Activated CD4-positive, alpha-beta T cell treated with anti-CD3 and anti-CD28 coated beads, Interleukin-2, amount 10 ng/mL, durations not matched to agents 24 days and 14 days (primary cell): ENCODE results near the gene KMT2B. TPM values are rescaled to one million over a fixed set of nuclear protein-coding genes. Genes with fewer than 3 reads are reported as not detected.
A peak's percentile ranks its signal among the peaks of the same experiment; 100 is the strongest.
"Not testable (repeated sequence)": the region's sequence is repeated elsewhere in the genome, so short reads cannot be mapped to it uniquely, and the experiment has no call there.

Experiments
- DNase-seq: peaks from one replicate; pipeline ENCODE4 v3.0.0; 2022
- H3K27ac Mint-ChIP-seq: one replicate; pipeline ENCODE4 v1.8.0; 2022; ENCODE audit warnings: mild to moderate bottlenecking, mixed read lengths
- H3K27me3 Mint-ChIP-seq: one replicate; pipeline ENCODE4 v1.8.0; 2022; ENCODE audit warnings: mixed read lengths
- H3K36me3 Mint-ChIP-seq: one replicate; pipeline ENCODE4 v1.8.0; 2022; ENCODE audit warnings: low read depth, mild to moderate bottlenecking, mixed read lengths
- H3K4me1 Mint-ChIP-seq: one replicate; pipeline ENCODE4 v1.8.0; 2021; ENCODE audit warnings: mixed read lengths
- H3K4me3 Mint-ChIP-seq: one replicate; pipeline ENCODE4 v1.8.0; 2022; ENCODE audit warnings: mild to moderate bottlenecking, moderate library complexity, mixed read lengths
- H3K9me3 Mint-ChIP-seq: one replicate; pipeline ENCODE4 v1.8.0; 2021; ENCODE audit warnings: mixed read lengths
- intact Hi-C: fragments of 100-400 bp; cut with micrococcal nuclease; formaldehyde crosslinking; loops from one replicate; pipeline ENCODE4 v1.15.1; 2023
- total RNA-seq: library from RNA; stranded (reverse); gene quantifications from 2 replicates; pipeline ENCODE4 v1.2.3, GENCODE V29; 2022

Gene KMT2B
- 60.0 and 64.5 TPM in 2 replicates for total RNA-seq

GRCh38 chr19:35717665-35718344 is at the start of gene KMT2B:
TSS of gene KMT2B (plus strand) at chr19:35718003. CDS start at chr19:35718019, 16 bp downstream.
- peak within 1 kb of the TSS; percentile 93 for H3K27ac Mint-ChIP-seq
- DNase-seq = no peak
- intact Hi-C loops = loop anchor here (1.0 to 5.0 kb wide), 11 partner anchors 16 to 397 kb away; partner anchors contain the start of genes ARHGAP33, PROSER3, PSENEN and TBCB
- H3K9me3 Mint-ChIP-seq = no peaks in the 10 kb centered on the region
- H3K36me3 Mint-ChIP-seq = peaks cover 63% of the 10 kb centered on the region
- peak within 1 kb of the TSS; percentile 94 for H3K4me3 Mint-ChIP-seq
- H3K27me3 Mint-ChIP-seq = no peaks in the 10 kb centered on the region
- peaks cover 43% of the 10 kb centered on the region for H3K4me1 Mint-ChIP-seq

GRCh38 chr19:35669566-35669965 is 48.2 kb upstream of the KMT2B start:
- Mint-ChIP-seq H3K4me3 (no peak overlapping the region), H3K36me3 (no peaks in the 10 kb centered on the region), H3K27me3 (peaks cover 23% of the 10 kb centered on the region), H3K9me3 (no peaks in the 10 kb centered on the region), H3K4me1 (peaks cover 10% of the 10 kb centered on the region), H3K27ac (no peak overlapping the region)
- intact Hi-C loops = no loop called here
- DNase-seq = no peak

GRCh38 chr19:35669974-35670373 is 47.8 kb upstream of the KMT2B start:
- DNase-seq = no peak
- H3K4me3 Mint-ChIP-seq = no peak overlapping the region
- peaks cover 24% of the 10 kb centered on the region for H3K27me3 Mint-ChIP-seq
- no peaks in the 10 kb centered on the region for H3K36me3 Mint-ChIP-seq
- H3K4me1 Mint-ChIP-seq = peaks cover 10% of the 10 kb centered on the region
- H3K9me3 Mint-ChIP-seq = no peaks in the 10 kb centered on the region
- H3K27ac Mint-ChIP-seq = no peak overlapping the region
- intact Hi-C loops = no loop called here

- intact Hi-C loops = no loop called here
- Mint-ChIP-seq H3K36me3 (no peaks in the 10 kb centered on the region), H3K4me3 (no peak overlapping the region), H3K27me3 (peaks cover 25% of the 10 kb centered on the region), H3K27ac (no peak overlapping the region), H3K4me1 (peaks cover 10% of the 10 kb centered on the region), H3K9me3 (no peaks in the 10 kb centered on the region)
- DNase-seq = no peak
These were observed 47.1 kb upstream of the KMT2B start for GRCh38 chr19:35670686-35671085.

GRCh38 chr19:35671818-35672217 is 46.0 kb upstream of the KMT2B start:
- Mint-ChIP-seq H3K4me3 (peak overlapping the region; percentile 2), H3K27me3 (peaks cover 30% of the 10 kb centered on the region), H3K9me3 (no peaks in the 10 kb centered on the region), H3K27ac (no peak overlapping the region), H3K36me3 (no peaks in the 10 kb centered on the region), H3K4me1 (peaks cover 10% of the 10 kb centered on the region)
- intact Hi-C loops = no loop called here
- DNase-seq = no peak

- H3K27me3 Mint-ChIP-seq = peaks cover 32% of the 10 kb centered on the region
- intact Hi-C loops = loop anchor here (1.0 kb wide), 1 partner anchor 44 kb away; no protein-coding TSS in a partner anchor
- H3K4me3 Mint-ChIP-seq = peak overlapping the region; percentile 83
- peaks cover 10% of the 10 kb centered on the region for H3K4me1 Mint-ChIP-seq
- H3K9me3 Mint-ChIP-seq = no peaks in the 10 kb centered on the region
- peak; percentile 85 for DNase-seq
- H3K36me3 Mint-ChIP-seq = no peaks in the 10 kb centered on the region
- H3K27ac Mint-ChIP-seq = peak overlapping the region; percentile 48
These were observed 44.5 kb upstream of the KMT2B start for GRCh38 chr19:35673121-35673804.

GRCh38 chr19:35675589-35676140 is 42.1 kb upstream of the KMT2B start:
- no peak overlapping the region for H3K27ac Mint-ChIP-seq
- no peak overlapping the region for H3K4me3 Mint-ChIP-seq
- no peaks in the 10 kb centered on the region for H3K9me3 Mint-ChIP-seq
- intact Hi-C loops = no loop called here
- H3K36me3 Mint-ChIP-seq = no peaks in the 10 kb centered on the region
- DNase-seq = no peak
- peaks cover 10% of the 10 kb centered on the region for H3K4me1 Mint-ChIP-seq
- H3K27me3 Mint-ChIP-seq = peaks cover 24% of the 10 kb centered on the region

GRCh38 chr19:35689836-35690235 is 28.0 kb upstream of the KMT2B start:
- Mint-ChIP-seq H3K4me3 (no peak overlapping the region), H3K36me3 (no peaks in the 10 kb centered on the region), H3K27ac (no peak overlapping the region), H3K27me3 (no peaks in the 10 kb centered on the region), H3K9me3 (no peaks in the 10 kb centered on the region), H3K4me1 (peaks cover 7% of the 10 kb centered on the region)
- intact Hi-C loops = loop anchor here (5.0 kb wide), 3 partner anchors 67 to 242 kb away; partner anchors contain the start of genes HSPB6 and PROSER3
- no peak for DNase-seq

- not testable (repeated sequence) for H3K4me3 Mint-ChIP-seq, H3K9me3 Mint-ChIP-seq, H3K4me1 Mint-ChIP-seq, H3K27ac Mint-ChIP-seq, H3K27me3 Mint-ChIP-seq, DNase-seq, H3K36me3 Mint-ChIP-seq
- intact Hi-C loops = loop anchor here (5.0 kb wide), 3 partner anchors 66 to 241 kb away; partner anchors contain the start of genes HSPB6 and PROSER3
These were observed 26.7 kb upstream of the KMT2B start for GRCh38 chr19:35691106-35691505.

GRCh38 chr19:35692010-35692409 is 25.8 kb upstream of the KMT2B start:
- H3K4me3 Mint-ChIP-seq = no peak overlapping the region
- H3K27ac Mint-ChIP-seq = peak overlapping the region; percentile 56
- intact Hi-C loops = loop anchor here (2.0 to 5.0 kb wide), 4 partner anchors 49 to 240 kb away; partner anchors contain the start of genes HSPB6 and PROSER3

GRCh38 chr19:35693422-35693821 is 24.4 kb upstream of the KMT2B start:
- intact Hi-C loops = loop anchor here (1.0 to 5.0 kb wide), 6 partner anchors 24 to 239 kb away; partner anchors contain the start of genes HSPB6 and PROSER3
- no peak overlapping the region for H3K27ac Mint-ChIP-seq

More at GRCh38 chr19:35692010-35692409, 25.8 kb upstream of the KMT2B start:
- peaks cover 13% of the 10 kb centered on the region for H3K4me1 Mint-ChIP-seq
- no peaks in the 10 kb centered on the region for H3K9me3 Mint-ChIP-seq
- H3K27me3 Mint-ChIP-seq = no peaks in the 10 kb centered on the region
- H3K36me3 Mint-ChIP-seq = no peaks in the 10 kb centered on the region
- DNase-seq = no peak

GRCh38 chr19:35693835-35694599 is 23.8 kb upstream of the KMT2B start:
- H3K4me1 Mint-ChIP-seq = peaks cover 14% of the 10 kb centered on the region
- intact Hi-C loops = loop anchor here (1.0 to 5.0 kb wide), 6 partner anchors 23 to 238 kb away; partner anchors contain the start of genes HSPB6 and PROSER3
- H3K9me3 Mint-ChIP-seq = no peaks in the 10 kb centered on the region
- no peaks in the 10 kb centered on the region for H3K27me3 Mint-ChIP-seq
- peak overlapping the region; percentile 35 for H3K27ac Mint-ChIP-seq
- peak; percentile 97 for DNase-seq
- H3K36me3 Mint-ChIP-seq = no peaks in the 10 kb centered on the region
- no peak overlapping the region for H3K4me3 Mint-ChIP-seq

More at GRCh38 chr19:35693422-35693821, 24.4 kb upstream of the KMT2B start:
- H3K36me3 Mint-ChIP-seq = no peaks in the 10 kb centered on the region
- H3K4me3 Mint-ChIP-seq = no peak overlapping the region
- no peaks in the 10 kb centered on the region for H3K9me3 Mint-ChIP-seq
- H3K4me1 Mint-ChIP-seq = peaks cover 14% of the 10 kb centered on the region
- DNase-seq = no peak
- no peaks in the 10 kb centered on the region for H3K27me3 Mint-ChIP-seq

- DNase-seq = no peak
- no peak overlapping the region for H3K27ac Mint-ChIP-seq
- H3K4me3 Mint-ChIP-seq = no peak overlapping the region
These were observed 21.8 kb upstream of the KMT2B start for GRCh38 chr19:35695895-35696422.

More at GRCh38 chr19:35695895-35696422, 21.8 kb upstream of the KMT2B start:
- intact Hi-C loops = no loop called here
- H3K9me3 Mint-ChIP-seq = no peaks in the 10 kb centered on the region
- H3K36me3 Mint-ChIP-seq = no peaks in the 10 kb centered on the region
- peaks cover 16% of the 10 kb centered on the region for H3K4me1 Mint-ChIP-seq
- H3K27me3 Mint-ChIP-seq = no peaks in the 10 kb centered on the region
